ENCODE data around the gene KLHDC8A.
A peak's percentile ranks its signal among the peaks of the same experiment; 100 is the strongest.
"Not testable (repeated sequence)": the region's sequence is repeated elsewhere in the genome, so short reads cannot be mapped to it uniquely, and the experiment has no call there.

The KLHDC8A gene

DNA sequence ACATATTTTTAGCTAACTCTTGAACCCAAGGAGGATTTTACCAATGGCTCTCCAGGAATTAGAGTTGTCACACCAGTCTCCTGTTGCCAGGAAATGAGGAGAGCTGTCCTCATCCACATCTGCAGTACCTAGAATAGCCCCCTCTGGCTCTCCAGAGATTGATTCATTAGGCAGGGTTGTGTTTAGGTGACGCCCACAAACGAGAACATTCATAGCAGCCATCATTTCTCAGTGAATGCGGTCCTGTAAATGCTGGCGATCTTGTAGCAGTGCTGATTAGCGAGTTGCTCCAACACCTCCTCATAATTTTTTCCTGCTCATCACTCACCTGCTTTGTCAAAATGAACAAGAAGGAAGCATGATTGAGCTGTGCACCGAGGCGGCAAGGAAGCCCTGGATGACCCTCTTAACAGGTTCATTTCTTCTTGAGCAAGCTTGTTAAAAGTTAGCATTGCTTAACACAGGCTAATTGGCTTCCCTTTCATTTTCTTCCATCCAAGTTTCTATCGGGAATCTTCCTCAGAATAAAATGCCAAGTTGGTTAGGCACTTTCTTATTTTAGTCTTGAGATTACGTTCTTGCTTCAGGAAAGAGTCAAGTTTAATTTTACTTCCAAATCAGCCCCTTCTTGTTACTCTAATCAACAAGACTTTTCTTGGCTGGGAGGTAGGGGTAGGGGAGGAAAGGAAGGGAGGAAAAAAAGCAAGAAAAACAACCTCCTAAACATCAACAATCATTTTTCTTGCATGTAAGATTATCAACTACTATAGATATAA is 16.5 kb upstream of the KLHDC8A start:
- DNase-seq (ENCODE audit: extremely low spot score, insufficient read length, low read depth), result no peak
- no peak for FAIRE-seq

DNA sequence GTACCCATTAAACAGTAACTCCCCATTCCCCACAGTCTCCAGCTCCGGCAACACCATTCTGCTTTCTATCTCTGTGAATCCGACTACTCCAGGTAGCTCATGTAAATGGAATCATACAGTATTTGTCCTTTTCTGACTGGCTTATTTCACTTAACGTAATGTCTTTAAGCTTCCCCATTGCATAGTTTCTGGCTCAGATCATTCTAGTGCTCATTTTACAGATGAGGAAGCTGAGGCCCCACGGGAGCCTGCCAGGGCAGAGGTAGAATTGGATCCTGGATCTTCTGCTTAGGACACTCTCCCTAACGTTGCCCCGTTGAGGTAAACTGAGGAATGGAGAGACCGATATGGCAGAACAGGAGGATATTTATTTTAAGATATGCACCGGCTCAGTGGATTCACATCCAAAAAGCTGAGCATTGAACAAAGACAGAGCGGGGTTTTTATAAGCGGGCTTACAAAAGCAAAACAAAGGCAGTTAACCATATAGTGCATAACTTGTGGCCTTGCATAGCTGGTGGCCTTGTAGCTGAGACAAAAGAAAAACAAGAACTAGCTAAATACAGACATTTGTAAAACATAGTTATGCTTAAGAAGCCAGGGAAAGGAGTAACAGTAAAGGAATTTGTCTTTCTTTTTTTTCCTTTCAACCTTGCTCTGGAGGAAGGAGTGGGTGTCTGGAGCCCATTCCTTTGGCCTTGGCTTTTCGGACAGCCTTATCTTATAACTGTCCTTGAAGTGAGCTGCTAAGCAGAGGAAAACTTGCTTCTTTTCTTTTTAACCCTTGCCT is 15.3 kb upstream of the KLHDC8A start:
- no peak for FAIRE-seq

DNA sequence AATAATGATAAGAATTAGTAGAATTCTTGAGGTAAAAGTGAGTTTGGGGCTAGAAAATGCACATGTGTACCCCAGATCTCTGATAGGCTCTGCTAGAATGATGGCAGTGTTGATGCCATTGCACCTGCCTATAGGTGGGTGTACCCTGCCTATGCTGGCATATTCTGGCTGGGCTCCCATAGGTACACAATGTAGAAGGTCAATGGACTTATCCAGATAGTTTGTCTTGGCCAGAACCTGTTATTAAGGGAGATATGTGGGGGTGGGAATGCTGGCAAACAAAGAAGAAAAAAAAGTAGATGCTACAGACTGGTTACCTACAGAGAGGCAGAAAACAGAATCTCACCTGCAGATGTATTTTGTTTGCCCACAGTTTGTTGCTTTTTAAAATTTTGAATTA is 14.1 kb upstream of the KLHDC8A start:
- FAIRE-seq (no peak), DNase-seq (ENCODE audit: extremely low spot score, insufficient read length, low read depth) (no peak)

More for the DNA sequence above, 15.3 kb upstream of the KLHDC8A start:
- DNase-seq (ENCODE audit: extremely low spot score, insufficient read length, low read depth), result no peak

DNA sequence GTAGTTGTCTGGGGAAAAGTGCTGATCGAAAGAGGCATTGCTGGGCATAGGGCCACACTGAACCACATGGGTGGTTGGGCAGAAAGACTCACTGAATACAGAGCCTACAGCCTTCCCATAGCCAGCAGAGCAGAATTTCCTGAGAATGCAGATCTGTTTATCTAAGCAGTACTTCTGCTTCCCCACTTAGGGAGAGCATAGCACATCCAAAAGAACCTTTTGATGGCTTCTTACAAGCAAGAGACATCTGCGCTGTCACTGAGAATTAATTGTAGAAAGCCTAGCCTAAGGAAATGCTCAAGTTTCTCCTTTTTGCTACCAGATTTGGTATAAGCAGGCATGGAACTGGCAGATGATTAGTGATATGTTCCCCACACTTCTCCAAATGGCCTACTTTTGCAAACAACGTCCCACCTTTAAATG is 13.0 kb upstream of the KLHDC8A start:
- no peak for DNase-seq (ENCODE audit: extremely low spot score, insufficient read length, low read depth)
- no peak for FAIRE-seq

DNA sequence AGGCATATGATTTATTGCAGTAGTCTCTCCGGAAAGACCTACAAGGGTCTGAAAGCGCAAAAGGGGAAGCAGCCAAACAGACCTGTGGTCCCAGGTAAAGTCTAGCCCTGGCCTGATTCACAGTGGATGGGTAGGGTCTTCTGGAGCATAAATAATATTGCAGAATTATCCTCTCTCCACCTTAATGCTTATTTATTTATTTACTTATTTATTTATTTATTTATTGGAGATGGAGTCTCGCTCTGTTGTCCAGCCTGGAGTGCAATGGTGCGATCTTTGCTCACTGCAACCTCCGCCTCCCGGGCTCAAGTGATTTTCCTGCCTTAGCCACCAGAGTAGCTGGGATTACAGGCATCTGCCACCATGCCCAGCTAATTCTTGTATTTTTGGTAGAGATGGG is 11.8 kb upstream of the KLHDC8A start:
- FAIRE-seq, result no peak

DNA sequence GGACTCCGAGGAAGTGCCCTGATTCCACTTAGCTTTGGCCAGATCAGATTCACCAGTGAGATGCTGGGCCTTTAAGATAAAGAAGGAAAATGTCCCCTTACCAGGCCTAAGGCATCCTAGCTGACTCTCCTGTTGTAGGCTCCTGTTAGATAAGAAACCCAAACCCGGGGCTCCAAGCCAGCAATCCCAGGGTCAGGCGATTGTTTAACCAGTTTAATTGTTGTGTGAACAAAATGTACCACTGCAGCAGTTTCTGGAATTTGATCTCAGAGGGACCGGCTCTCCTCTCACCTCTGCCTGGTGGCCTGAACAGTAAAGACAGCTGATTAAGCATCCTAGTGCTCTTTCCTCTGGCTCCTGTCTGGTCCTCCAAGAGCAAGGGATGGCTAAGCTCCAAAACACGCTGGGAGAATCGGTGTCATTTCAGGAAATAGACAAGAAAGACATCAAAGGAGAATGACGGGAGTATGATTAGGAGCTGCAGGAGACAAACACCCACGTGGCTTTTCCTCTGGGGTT is 9.3 kb upstream of the KLHDC8A start:
- no peak for DNase-seq (ENCODE audit: extremely low spot score, insufficient read length, low read depth)
- no peak for FAIRE-seq

More for the DNA sequence above, 11.8 kb upstream of the KLHDC8A start:
- DNase-seq (ENCODE audit: extremely low spot score, insufficient read length, low read depth), result no peak

DNA sequence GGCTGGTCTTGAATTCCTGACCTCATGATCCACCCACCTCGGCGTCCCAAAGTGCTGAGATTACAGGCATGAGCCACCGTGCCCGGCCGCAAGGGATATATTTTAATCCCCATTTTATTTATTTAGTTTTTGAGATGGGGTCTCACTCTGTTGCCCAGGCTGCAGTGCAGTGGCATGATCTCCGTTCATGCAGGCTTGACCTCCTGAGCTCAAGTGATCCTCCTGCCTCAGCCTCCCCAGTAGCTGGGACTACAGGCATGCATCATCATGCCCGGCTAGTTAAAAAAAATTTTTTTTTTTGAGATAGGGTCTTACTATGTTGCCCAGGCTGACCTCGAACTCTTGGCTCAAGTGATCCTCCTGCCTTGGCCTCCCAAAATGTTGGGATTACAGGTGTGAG is 8.4 kb upstream of the KLHDC8A start:
- not testable (repeated sequence) for FAIRE-seq; DNase-seq (ENCODE audit: extremely low spot score, insufficient read length, low read depth)

DNA sequence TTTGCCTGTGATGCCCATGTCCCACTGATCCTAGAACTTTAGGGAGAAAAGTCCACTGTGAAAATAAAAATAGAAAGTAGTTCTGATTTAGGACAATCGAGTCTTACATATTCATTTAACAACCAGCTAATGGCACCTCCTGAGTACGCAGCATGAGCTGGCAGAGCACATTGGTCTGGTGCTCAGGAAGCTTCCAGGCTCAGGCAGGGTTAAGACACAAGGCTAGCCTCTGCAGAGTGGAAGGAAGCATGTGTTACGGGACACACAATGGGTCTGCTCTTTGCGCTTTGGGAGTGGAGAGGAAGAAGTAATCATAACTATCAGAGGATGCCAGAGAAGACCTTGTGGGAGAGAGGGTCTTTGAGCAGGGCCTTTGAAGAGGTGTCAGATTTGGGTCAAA is 4.2 kb upstream of the KLHDC8A start:
- FAIRE-seq (no peak), DNase-seq (ENCODE audit: extremely low spot score, insufficient read length, low read depth) (no peak)

DNA sequence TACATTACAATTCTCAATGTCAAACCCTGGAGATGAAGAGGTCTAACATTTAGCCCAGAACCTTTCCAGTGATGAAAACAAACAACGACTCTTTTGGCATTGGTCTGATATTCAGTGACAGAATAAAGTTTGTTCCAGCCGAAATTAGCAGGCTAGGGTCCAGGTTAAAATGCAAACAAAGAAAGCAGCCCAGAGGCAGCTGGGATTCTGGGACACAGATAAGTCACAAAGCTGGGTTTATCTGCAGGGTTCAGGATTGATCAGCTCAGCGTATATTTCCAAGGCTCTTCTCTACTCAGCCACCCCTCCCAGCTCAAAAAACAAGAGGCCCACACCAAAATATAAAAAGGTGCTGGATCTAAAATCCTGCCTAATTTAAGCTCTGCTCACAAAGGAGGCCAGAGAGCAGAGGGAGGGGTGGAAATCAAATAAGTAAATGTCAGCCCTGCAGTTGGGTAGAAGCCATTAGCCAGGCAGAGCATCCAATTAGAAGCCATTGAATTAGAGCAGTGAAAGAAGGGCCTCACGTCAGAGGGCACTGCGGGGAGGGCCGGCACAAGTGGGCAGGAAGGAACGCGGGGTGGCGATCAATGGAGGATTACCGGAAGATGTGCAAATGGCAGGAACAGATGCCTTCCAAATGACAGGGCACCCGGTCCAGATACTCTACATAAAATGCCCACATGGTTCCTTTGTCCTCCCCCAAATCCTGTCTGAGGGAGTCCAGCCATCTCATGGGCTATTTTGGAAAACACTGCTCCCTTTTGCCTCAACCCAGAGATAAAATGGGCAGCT is 3.2 kb upstream of the KLHDC8A start:
- DNase-seq (ENCODE audit: extremely low spot score, insufficient read length, low read depth), result no peak
- FAIRE-seq, result no peak

DNA sequence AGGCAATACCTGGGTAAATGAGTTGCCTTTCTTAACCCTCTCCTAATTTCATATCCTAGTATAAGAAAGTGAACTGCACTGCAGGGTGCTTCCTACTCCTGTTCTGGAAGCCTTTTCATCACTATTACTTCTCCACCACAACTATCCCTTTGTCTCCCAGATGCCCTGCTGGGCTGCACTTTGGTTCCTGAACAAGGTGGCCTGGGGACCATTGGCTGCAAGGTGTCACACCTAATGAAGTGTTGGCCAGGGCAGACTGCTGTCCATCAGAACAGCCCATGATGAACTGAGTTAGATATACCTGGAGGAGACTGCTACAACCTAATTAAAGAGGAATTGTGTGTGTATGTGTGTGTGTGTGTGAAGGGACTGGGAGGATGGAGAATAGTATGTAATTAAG is 1.9 kb upstream of the KLHDC8A start:
- FAIRE-seq (no peak), DNase-seq (ENCODE audit: extremely low spot score, insufficient read length, low read depth) (no peak)

DNA sequence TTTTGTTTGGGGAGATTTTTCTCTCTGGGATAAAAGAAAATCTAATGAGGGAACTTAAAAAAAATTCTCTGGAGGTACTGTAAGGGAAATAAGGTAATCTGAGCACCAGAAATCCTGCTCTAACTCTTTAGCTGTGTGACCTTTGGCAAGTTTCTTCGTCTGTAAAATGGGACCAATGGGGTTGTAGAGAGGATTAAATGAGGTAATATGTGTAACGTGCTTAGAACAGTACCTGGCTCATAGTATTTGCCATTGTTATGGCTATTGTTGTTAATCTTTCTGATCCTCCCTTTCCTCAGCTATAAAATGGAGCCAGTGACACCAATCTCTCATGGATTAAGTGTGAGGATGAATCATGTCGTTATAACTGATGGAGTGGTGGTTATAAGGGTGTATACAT is 845 bp upstream of the KLHDC8A start:
- FAIRE-seq (no peak), DNase-seq (ENCODE audit: extremely low spot score, insufficient read length, low read depth) (no peak)

DNA sequence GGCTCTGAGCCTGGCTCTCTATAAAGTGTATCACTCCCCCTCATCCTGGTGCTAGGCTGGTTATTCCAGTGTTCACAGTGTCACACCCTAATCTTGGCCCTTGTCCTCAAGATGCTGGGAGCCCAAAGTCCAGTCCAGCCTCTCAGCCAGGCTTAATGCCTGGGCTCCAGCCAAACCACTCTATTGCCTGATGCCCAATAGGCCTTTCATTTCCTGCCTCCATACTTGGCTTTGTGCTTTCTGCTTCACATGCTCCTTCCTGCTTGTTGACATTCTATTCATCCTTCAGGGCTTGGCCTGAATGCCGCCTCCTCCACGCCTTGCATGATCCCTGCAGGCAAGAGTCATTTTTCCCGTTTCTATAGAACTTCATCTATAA is 1.7 kb downstream of the KLHDC8A start:
- DNase-seq (ENCODE audit: extremely low spot score, insufficient read length, low read depth), result no peak
- FAIRE-seq, result no peak

DNA sequence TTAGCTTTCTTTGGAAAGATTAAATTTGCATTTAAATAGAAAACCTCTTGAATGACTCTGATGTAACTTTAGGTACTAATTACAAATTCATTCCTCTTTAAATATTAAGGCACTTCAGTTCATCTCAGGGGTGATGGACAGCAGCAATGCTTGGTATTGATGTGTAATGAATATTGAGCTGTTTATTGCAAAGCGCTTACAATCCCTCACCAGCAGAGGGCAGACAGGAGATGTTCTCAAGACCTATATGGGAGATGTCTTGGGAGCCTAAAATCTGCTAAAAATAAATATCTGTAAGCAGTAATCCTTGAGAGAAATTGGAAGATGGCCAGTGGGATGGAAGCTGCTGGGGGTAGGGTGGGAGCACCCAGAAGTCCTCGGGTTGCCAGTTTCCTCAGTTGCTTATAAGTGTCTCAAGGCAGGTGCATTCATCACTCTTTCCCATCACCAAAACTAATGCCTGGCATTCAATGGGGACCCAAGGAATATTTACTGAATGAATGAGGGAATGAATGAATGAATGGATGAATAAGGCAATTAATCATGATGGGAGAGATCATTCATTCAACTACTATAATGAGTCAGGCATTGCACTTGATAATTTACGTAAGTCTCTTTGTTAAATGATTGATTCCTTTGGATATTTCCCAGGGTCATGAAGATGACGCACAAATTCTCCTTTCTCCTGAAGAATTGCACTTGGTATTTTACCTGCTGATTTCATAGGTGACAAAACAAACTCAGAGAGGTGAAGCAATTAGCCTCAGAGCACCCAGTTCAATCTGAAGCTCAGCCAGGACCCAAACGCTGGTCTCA is 2.3 kb downstream of the KLHDC8A start:
- DNase-seq (ENCODE audit: extremely low spot score, insufficient read length, low read depth), result no peak
- peak; percentile 78 for FAIRE-seq

DNA sequence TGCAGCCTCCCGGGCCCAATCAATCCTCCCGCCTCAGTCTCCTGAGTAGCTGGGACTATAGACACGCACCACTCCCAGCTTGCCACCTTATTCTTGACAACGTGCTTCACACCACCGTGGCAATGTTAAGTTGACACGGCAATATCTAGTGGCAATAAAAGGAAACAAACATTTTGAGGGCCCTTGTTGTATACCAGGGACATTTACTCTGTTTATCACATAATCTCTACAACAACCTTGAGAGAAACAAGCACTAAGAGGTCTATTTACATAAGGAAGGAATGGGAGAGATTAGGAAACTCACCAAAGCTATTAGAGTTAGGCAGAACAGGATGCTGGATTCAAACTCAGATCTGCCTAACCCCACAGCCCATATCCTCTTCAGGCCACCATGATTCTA is 3.1 kb downstream of the KLHDC8A start:
- DNase-seq (ENCODE audit: extremely low spot score, insufficient read length, low read depth) (no peak), FAIRE-seq (no peak)

DNA sequence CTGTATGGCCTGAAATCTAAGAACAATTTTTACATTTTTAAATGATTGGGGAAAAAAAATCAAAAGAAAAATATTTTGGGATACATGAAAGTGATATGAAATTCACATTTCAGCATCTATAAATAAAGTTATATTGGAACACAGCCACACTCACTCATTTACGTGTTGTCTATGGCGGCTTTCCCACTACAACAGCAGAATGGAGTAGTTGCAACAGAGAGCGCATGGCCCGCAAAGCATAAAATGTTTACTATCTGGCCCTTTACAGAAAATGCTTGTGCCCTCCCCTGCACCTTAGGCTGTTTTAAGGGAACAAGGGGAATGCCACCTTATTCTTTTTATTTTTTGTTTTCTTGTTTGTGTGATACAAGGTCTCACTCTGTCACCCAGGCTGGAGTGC is 3.5 kb downstream of the KLHDC8A start:
- FAIRE-seq (no peak), DNase-seq (ENCODE audit: extremely low spot score, insufficient read length, low read depth) (no peak)

DNA sequence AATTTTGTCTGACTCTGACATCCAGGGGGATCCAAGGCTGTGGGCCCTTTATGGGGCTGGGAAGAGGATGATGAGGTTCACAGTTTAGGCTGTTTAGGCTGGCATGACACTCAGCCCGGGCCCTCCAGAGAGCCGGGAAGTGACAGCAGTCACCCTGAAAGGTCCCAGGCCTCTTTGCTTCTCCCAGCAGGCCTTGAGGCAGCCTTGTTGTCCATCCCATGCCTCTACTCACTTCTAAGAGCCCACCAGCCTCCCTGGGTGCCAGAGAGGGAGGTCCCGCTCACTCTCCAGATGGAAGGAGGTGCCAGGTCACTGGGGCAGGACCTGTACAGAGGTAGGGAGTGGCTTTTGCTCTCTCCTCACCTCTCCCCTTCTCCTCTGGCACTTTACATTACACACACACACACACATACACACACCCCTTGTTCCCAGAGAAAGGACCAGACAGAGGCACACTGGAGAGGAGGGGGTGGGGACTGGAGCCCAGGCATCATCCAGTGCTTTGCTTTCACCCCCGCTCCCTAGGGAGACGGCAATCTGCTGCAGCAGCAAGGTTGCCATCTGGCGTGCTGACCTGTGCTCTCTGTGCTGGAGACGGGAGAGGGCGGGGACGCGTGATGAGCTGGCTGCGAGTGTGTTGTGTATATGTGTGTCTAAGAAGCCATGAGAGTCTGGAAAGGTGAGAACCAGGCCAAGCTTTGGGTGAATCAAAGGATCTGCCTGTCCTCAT is 4.6 kb downstream of the KLHDC8A start:
- DNase-seq (ENCODE audit: extremely low spot score, insufficient read length, low read depth) (no peak), FAIRE-seq (no peak)

DNA sequence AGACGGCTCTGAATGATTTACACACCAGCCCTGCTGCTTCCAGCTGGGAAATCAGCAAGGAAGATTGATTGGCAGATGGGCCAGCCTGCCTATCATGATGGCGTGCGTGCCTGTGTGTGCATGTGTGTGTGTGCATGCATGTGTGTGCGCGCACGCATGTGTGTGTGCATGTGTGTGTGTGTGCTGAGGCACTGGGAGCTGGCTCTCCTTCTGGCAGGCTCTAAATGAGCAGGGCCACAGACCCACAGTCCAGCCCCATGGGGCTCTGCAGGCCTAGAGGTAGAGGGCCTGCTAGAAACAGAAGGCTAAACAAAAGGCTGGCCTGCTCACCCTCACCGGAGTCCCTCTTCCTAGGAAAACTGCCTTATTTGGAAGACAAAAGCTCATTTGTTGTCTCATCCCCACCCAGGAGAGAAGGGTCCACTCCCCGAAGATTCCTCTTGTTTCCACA is 6.0 kb downstream of the KLHDC8A start:
- FAIRE-seq, result no peak
- no peak for DNase-seq (ENCODE audit: extremely low spot score, insufficient read length, low read depth)

DNA sequence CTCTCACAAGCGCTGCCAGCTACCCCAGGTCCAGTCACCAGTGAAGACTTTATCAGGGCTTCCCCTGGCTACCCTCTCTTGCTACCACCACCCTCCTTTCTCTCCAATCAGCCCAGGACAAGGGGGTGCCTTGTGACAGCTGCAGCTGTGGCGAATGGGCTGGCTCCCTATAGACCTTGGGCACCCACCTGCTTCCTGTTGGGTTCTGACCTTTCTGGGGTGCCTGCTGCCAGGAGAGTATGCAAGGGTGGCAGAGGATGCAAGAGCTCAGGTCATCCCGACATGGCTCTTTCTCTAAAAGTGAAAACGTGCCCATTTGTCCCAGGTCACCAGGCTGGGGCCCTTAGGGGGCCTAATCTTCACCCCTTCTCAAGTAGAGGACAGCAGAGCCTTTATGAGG is 6.6 kb downstream of the KLHDC8A start:
- FAIRE-seq (no peak), DNase-seq (ENCODE audit: extremely low spot score, insufficient read length, low read depth) (no peak)
